HG02973 (cell line): ENCODE measurements around the gene CEP295NL.
"Not testable (repeated sequence)": the region's sequence is repeated elsewhere in the genome, so short reads cannot be mapped to it uniquely, and the experiment has no call there.

Experiments used
- ATAC-seq: cut with Tn5 transposase; IDR thresholded peaks from one replicate; pipeline ENCODE4 v1.9.1; 2021; ENCODE audit warnings: moderate library complexity; ENCODE audit not compliant: unreplicated experiment

CEP295NL gene

GRCh38 chr17:78889531-78889930, 13.5 kb downstream of the CEP295NL start:
- ATAC-seq = no peak

DNA sequence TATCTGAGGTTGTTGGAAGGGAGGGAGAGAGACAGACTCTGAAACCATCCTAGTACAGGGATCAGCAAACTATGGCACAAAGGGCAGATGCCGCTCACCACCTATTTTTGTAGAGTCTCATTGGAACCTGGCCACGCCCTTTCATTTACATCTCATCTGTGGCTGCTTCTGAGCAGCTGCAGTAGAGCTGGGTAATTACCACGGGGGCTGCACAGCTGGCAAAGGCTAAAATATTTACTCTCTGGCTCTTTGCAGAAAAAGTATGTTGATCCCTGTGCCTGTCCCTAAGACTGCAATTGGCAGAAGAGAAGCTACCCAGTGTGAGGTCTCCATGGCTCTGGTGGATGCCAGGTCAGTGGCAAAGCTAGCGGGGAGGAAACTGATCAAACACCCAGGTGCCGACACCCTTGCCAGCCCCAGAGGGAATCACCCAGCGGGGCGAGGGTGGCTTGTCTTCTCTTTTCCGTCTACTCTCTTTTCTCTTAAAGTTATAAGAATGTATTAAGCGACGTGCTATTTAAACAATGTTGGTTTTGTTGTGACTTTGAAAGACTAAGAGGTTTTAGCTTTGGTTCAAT, 14.0 kb downstream of the CEP295NL start:
- no peak for ATAC-seq

DNA sequence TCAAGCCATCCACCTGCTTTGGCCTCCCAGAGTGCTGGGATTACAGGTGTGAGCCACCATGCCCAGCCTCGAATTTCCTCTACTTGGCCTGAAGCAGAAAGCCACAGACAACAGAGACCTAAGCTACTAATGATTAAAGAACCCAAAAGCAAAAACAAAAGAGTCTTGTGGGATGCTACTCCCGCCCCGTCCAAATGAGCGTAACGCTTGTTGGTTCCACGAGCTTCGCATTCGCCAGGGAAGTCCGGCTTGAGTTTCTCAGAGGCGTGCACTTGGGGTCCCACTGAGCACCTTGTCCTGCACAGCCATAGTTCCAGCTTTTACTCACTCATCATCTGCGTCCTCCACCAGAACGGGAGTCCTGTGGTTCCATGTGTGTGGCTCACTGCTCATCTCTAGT, 16.0 kb downstream of the CEP295NL start:
- ATAC-seq = no peak

GRCh38 chr17:78885956-78886355, 17.0 kb downstream of the CEP295NL start:
- ATAC-seq = no peak

DNA sequence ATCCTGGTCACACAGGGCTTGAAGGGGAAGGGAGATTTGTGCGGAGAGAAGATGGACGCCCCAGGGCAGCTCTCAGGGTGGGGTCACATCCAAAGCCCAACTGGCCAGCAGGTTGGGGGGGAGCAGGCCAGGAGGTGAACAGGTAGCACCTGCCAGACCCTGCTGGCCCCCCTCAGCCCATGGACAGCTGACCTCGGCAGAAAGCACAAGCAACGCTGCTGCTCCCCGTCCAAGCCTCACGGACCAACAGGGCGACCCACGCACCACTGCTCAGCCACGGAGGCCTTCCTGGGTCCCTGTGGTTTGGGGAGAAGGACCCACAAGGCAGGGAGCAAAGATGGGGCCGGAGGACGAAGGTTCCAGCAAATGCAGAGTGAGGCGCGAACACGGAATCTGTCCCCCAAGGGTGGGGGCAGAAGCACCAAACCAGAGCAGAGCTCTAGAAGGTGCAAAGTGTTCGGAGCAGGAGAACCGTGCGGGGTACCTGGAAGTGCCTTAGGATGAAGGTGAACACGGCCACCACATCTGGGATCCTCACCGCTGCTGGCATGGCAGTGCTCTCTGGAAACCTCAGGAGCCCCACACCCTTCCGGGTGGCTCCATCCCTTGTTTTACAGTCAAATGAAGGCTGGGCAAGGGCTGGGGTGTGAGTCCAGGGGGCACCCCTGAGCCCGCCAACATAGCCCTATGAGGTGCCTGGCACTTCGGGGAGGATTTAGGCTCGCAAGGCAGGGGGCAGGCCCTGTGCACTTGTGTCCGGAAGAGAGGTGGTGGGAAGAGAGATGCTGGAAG, 17.9 kb downstream of the CEP295NL start:
- ATAC-seq = no peak

DNA sequence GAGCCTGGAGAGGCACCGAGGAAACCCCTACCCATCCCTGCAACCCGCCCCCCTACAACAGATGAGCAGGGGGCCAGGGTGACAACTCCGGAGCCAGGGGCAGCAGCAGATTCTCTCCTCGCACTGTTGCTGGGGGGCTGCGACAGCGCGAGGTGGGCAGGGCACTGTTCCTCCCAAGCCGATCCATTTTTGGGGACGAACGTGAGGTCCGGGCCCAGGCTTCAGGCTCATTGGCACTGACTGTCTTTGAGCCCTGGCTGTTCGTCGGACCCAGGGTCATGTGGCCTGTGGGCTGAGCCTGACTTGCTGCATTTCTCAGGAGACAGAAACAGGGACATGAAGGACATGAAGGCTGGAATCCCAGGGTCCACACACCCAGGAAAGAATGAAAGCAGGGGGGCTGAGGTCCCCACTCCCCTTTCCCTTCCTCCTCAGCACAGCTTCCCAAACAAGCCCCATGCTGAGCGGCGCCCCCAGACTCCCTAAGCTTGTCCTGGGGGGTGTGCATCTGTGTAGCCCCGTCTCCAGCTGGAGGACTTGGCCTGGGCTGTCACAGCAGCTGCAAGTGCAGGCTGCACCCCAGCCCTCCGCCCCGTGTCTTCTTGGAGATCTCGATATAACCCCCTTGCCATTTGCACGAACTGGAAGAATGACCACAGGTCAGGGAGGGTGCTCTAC, 18.7 kb downstream of the CEP295NL start:
- ATAC-seq = no peak

DNA sequence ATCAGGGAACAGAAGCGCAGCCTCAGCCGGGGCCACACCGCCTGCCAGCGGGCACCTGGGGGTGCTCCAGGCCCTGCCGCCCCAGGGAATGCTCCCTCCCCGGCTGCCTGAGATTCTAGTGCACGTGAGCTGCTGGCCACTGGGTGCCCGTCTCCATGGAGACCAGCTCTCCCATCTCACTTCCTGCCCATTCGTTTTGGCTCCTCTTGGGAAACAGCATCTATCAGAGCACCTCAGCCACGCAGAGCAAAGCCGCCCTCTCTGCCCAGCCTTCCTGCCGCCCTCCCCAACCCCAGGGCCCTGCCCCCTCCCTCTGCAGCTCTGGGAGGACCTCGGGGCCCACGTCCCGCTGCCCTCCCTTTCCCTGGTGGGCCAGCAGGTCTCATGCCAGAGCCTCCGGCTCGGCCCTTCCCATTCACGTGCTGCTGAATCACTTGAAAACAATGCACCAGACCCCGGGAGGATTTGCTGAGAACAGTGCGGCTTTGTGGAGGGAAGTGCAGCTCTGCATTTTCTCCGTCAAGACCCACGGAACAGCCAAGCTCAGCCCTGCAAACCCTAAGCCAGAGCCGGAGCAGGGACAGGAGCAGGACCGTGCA, 19.4 kb downstream of the CEP295NL start:
- ATAC-seq = no peak

DNA sequence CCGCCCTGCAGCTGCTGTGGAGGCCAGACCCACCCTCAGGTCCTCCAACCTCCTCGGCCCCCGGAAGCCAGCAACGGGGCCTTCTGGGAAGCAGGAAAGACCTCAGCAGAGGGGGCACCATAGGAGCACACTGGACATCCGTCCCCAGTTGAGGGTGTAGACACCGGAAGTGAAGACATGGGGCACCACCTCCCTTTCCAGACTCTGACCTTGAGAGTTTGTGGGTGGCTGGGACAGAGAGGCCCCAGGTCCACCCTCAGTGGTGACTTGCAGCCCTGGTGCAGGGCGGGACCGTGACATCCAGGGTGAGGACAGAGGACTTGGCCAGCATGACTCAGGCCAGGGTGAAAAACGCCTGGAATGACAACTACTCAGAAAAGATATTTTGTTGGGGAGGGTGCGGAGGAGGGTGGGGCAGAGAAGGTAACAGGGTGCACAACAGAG, 19.9 kb downstream of the CEP295NL start:
- ATAC-seq = no peak

DNA sequence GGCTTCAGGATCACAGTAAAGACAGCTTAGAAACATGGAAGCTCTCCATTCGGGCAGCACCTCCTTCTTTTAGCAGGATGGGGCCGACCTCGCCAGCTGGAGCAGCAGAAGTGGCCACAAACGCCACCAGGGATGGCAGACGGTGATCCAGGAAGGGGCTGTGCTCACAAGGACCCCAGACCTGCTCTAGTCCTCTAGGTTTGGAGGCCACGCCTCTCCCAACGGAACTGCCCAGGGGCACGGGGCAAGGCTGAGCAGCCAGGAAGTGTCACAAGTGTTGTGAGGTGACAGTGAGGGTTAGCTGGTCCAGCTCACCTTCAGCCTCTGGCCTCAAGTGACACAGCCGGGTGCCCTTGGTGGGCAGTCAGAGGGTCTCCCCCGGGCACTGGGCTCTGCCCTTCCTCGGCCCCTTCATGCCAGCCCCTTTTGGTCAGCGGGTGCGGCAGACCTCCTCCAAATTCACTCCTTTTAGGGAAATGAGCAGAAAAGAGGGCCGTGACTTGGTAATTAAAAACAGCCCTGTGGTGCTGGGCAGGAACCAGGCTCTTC, 20.4 kb downstream of the CEP295NL start:
- no peak for ATAC-seq

DNA sequence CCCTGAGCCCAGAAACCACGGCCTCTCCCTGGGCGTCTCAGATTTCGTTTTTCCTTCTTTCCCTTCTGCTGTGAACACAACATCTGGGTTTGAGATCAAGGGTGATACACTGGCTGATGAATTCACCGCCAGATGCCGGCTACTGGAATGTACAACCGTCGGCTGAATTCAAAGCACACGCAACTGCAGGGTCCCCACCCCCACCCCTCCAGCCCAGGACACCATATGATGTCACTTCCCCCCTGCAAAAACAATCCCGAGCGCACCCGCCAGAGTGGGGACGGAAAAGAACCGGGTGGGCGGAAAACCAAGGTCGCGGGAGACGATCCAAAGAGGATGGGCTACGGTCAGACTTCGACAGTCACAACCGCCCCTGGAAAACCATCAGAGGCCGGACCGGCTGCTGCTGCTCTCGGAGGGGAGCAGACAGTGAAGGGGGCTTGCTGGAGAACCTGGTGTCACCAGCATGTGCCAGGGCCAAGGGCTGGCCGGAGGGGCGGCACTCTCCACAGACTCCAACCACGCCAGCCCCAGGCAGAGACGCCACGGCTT, 23.3 kb downstream of the CEP295NL start:
- ATAC-seq = no peak

GRCh38 chr17:78878871-78879527, 24.0 kb downstream of the CEP295NL start:
- ATAC-seq = no peak

DNA sequence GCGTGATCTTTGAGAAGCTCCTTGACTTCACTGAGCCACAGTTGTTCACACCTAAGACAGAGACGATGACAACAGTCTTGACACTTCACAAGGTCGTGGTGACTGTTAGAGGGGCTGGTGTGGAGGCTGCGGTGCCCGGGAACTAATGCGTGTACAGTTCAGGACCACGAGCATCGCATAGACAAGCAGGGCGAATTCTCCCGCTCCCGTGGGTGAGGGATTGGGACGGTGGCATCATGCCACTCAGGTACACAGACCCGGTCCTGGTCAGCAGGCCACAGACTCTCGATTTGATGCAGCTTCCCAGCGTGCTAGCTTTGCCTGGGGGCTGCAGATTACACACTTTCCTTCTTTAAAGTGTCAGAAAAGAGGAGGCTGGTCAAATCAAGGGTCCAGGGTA, 24.7 kb downstream of the CEP295NL start:
- no peak for ATAC-seq

DNA sequence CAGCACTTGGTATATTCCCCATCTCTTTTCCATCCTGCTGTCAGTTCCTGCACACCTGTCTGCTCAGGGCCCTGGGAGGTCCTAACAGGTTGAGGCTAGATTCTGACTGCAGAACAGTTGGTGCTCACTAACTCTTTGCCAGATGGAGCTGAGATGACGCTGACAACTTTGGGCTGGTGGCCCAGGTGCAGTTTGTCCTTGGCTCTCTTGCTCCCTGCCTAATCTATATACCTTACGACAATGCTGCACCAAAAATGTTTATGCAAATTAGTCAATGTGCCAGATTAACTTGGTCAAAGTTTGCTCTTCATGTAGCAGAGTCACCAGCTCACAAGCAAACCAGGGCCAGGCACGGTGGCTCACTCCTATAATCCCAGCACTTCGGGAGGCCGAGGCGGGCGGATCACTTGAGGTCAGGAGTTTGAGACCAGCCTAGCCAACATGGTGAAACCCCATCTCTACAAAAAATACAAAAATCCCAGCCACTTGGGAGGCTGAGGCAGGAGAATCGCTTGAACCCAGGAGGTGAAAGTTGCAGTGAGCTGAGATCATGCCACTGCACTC, 26.0 kb downstream of the CEP295NL start:
- ATAC-seq = not testable (repeated sequence)

GRCh38 chr17:78876094-78876597, 26.9 kb downstream of the CEP295NL start:
- no peak for ATAC-seq

GRCh38 chr17:78875363-78876093, 27.5 kb downstream of the CEP295NL start:
- ATAC-seq = no peak

DNA sequence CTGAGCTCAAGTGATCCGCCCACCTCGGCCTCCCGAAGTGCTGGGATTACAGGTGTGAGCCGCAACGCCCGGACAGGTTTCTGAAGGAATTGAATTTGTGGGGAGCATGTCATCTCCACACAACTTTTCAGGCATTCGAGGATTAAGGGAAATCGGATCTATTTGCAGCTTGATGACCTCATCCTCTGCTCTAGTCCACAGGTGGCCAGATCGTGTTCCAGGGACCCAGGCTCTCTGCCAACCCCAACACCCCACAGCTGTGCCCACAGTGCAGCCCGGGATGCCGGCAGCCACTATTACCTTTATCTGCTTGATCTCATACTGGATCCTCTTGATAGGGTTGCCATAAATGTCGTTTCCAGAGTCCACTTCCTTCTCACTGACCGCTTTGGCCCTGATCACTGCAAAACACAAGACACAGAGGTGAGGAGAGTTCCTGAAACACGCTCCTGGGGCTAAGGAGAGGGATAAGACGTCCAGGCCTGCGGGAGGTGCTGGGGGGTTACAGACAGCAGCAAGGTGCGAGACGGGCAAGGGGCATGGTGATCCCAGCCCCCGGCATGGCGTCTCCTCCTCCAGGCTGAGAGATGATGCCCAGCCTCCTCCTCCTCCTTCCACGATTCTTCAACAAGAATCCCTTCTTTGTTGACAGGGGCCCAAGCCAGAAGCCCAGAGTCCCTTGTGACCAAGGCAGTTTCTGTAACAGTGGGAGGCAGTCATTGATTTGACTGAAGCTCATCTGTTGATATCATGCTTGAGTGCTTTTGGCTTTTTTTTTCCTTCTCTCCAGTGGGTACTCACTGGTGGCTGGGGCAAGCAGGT, 29.3 kb downstream of the CEP295NL start:
- no peak for ATAC-seq

GRCh38 chr17:78872486-78872885, 30.5 kb downstream of the CEP295NL start:
- ATAC-seq = no peak

DNA sequence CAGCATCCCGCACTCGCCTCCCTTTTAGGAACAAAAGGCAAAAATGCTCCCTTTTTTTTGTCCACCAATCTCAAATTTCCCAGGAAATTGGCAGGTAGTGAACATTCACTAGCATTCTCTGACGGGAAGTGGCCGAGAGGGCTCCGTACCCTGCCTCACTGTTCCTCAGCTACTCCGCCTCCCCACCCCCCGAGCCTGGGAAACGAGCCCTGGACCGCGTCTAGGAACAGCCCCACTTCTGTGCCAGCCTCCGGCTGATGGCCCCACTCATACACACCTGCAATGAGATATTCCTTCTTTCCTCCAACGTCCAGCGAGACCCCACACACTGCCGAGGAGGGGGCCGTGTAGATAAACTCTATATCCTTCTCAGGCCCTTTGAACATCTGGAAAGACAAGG, 32.4 kb downstream of the CEP295NL start:
- ATAC-seq = no peak

GRCh38 chr17:78868391-78868790, 34.6 kb downstream of the CEP295NL start:
- ATAC-seq = no peak
